K562 (cell line): Measurements from ENCODE around the gene THUMPD1. TPM values are rescaled to one million over a fixed set of nuclear protein-coding genes. Genes with fewer than 3 reads are reported as not detected.
A peak's percentile ranks its signal among the peaks of the same experiment; 100 is the strongest.
"Not testable (repeated sequence)": the region's sequence is repeated elsewhere in the genome, so short reads cannot be mapped to it uniquely, and the experiment has no call there.

ENCODE experiments used
- ATAC-seq: fragments of 200-7000 bp; cut with Tn5 transposase; 3 replicates; pipeline ENCODE4 v1.9.1; 2020; ENCODE audit warnings: moderate library complexity
- BruUV-seq: library from RNA; stranded (reverse); fragments of 400-500 nt; replicated peaks from 2 replicates; lab custom pipeline; 2021; lab: Mats Ljungman, UMichigan
- CTCF ChIA-PET: fragments of 300-600 bp; formaldehyde crosslinking; extraction: SDS; loops from one replicate; lab custom pipeline; 2021; ENCODE audit warnings: low intra/inter-chr PET ratio; lab: Yijun Ruan, JAX
- POLR2A ChIA-PET: fragments of 300-600, 350-650 bp; sonication (Branson Sonifier 250); formaldehyde crosslinking; extraction: SDS; loops from one replicate; lab custom pipeline; 2021; ENCODE audit warnings: antibody characterized with exemption, inconsistent platforms; lab: Yijun Ruan, JAX
- DNase-seq, 4 experiments: peaks; one replicate each; pipeline versions ENCODE4 v3.0.0 to v3.0.0-alpha.2; 2011 to 2018; ENCODE audit warnings: low spot score in 3 of 4, mixed read lengths in 3 of 4; ENCODE audit errors: extremely low read depth in 1 of 4
- FAIRE-seq: peaks from 2 replicates; lab custom pipeline; 2011; peaks lifted over from hg19 to GRCh38; lab: Jason Lieb, UNC
- H2AFZ ChIP-seq: 2 replicates; pipeline ENCODE4 v1.6.0; 2011; ENCODE audit warnings: low read depth, low read length, control low read depth, inconsistent platforms
- H3K27ac ChIP-seq: fragments of 200-600 bp; 3 replicates; pipeline ENCODE4 v1.8.0; 2011; ENCODE audit warnings: low read depth, mild to moderate bottlenecking, control low read depth, inconsistent platforms, low read length, moderate library complexity, mixed read lengths; ENCODE audit errors: extremely low read depth
- H3K27me3 ChIP-seq, 2 experiments: fragments of 300-600 bp in 1 of 2; 2 replicates in 1 of 2; 3 replicates in 1 of 2; pipeline versions ENCODE4 v1.6.0 to v1.8.0; 2011; ENCODE audit warnings: inconsistent platforms in 2 of 2, low read length in 2 of 2, mild to moderate bottlenecking in 1 of 2, mixed read lengths in 1 of 2, moderate library complexity in 1 of 2; ENCODE audit not compliant: control insufficient read depth in 2 of 2, insufficient read depth in 2 of 2
- H3K36me3 ChIP-seq: fragments of 300-600 bp; 3 replicates; pipeline ENCODE4 v1.8.0; 2011; ENCODE audit warnings: mild to moderate bottlenecking, low read length, inconsistent platforms; ENCODE audit not compliant: control insufficient read depth, insufficient read depth
- H3K4me1 ChIP-seq, 2 experiments: fragments of 200-600 bp in 1 of 2; replicated peaks in 1 of 2; 2 replicates in 1 of 2; 3 replicates in 1 of 2; pipeline versions ENCODE4 v1.5.1 to v1.8.0; 2011; ENCODE audit warnings: inconsistent platforms in 2 of 2, low read length in 2 of 2, mild to moderate bottlenecking in 1 of 2, mixed read lengths in 1 of 2, moderate library complexity in 1 of 2; ENCODE audit not compliant: control insufficient read depth in 2 of 2, insufficient read depth in 2 of 2
- H3K4me2 ChIP-seq: 2 replicates; pipeline ENCODE4 v1.6.1; 2011; ENCODE audit warnings: low read length, control low read depth, inconsistent platforms, mixed read lengths; ENCODE audit not compliant: insufficient read depth
- H3K4me3 ChIP-seq: fragments of 200-600 bp; sonication (generic), shearing (Covaris generic); 2 replicates; pipeline ENCODE4 v1.5.1; 2016; ENCODE audit warnings: control low read depth, inconsistent platforms
- H3K79me2 ChIP-seq: fragments of 200-600 bp; 3 replicates; pipeline ENCODE4 v1.8.0; 2011; ENCODE audit warnings: low read length, inconsistent platforms; ENCODE audit not compliant: control insufficient read depth, insufficient read depth
- H3K9ac ChIP-seq, 2 experiments: 2 replicates each; pipeline versions ENCODE4 v1.6.0 to v1.6.1; 2011; ENCODE audit warnings: low read depth in 2 of 2, low read length in 2 of 2, control low read depth in 1 of 2, inconsistent platforms in 1 of 2, mild to moderate bottlenecking in 1 of 2, mixed read lengths in 1 of 2; ENCODE audit not compliant: insufficient read depth in 1 of 2
- H3K9me1 ChIP-seq: one replicate; pipeline ENCODE4 v1.6.0; 2011; ENCODE audit warnings: inconsistent platforms, mild to moderate bottlenecking, low read length, moderate library complexity; ENCODE audit not compliant: control insufficient read depth, insufficient read depth
- H3K9me3 ChIP-seq: replicated peaks from 2 replicates; pipeline ENCODE4 v1.5.1; 2011; ENCODE audit warnings: low read depth, low read length, inconsistent platforms; ENCODE audit not compliant: control insufficient read depth, insufficient read depth
- H4K20me1 ChIP-seq: replicated peaks from 2 replicates; pipeline ENCODE4 v1.6.1; 2011; ENCODE audit warnings: low read length, inconsistent platforms, mixed read lengths; ENCODE audit not compliant: control insufficient read depth, insufficient read depth
- BCOR ChIP-seq: fragments of 450-650 bp; IDR thresholded peaks from 2 replicates; pipeline ENCODE4 v1.6.1; 2016
- C11orf30 ChIP-seq: fragments of 450-650 bp; IDR thresholded peaks from 2 replicates; pipeline ENCODE4 v1.6.1; 2016; ENCODE audit warnings: low read depth, mild to moderate bottlenecking
- KDM1A ChIP-seq, 2 experiments: fragments of 450-650 bp; IDR thresholded peaks; 2 replicates each; pipeline ENCODE4 v1.6.1; 2016; ENCODE audit warnings: mild to moderate bottlenecking in 2 of 2
- SMARCA4 ChIP-seq: fragments of 450-650 bp; IDR thresholded peaks from 2 replicates; pipeline ENCODE4 v1.6.1; 2016
- SMARCA5 ChIP-seq: fragments of 450-650 bp; IDR thresholded peaks from 2 replicates; pipeline ENCODE4 v1.6.1; 2016
- ZNF146 ChIP-seq: IDR thresholded peaks from one replicate; pipeline ENCODE4 v1.6.1; 2018; ENCODE audit warnings: missing compliant biosample characterization; ENCODE audit not compliant: unreplicated experiment
- ZNF316 ChIP-seq: fragments of 450-650 bp; IDR thresholded peaks from 2 replicates; pipeline ENCODE4 v1.6.1; 2016
- WGBS: fragments of 100-300 bp; shearing (Covaris generic); methylation state at CpG from one replicate; pipeline ENCODE4 v1.1.6; 2016; ENCODE audit warnings: low coverage, mixed read lengths; ENCODE audit not compliant: insufficient coverage; ENCODE audit errors: missing lambda C conversion rate; 5-methylcytosine and 5-hydroxymethylcytosine counted together
- in situ Hi-C: fragments of 300-500 bp; cut with MboI; formaldehyde crosslinking; loops from 4 replicates; pipeline ENCODE4 v1.15.0; 2018; ENCODE audit warnings: inconsistent platforms, mixed read lengths
- intact Hi-C: fragments of 100-400 bp; cut with micrococcal nuclease; formaldehyde crosslinking; loops from 2 replicates; pipeline ENCODE4 v1.14.2; 2022
- polyA plus RNA-seq, 8 experiments: library from polyadenylated mRNA; depleted of rRNA in 4 of 8; stranded (reverse) in 5 of 8; unstranded in 3 of 8; fragments of >200 nt; fragmentation: Nextera tagmentation in 2 of 8; fragmentation: Illumina TruSeq in 1 of 8; extraction: Ambion mirVana in 2 of 8; extraction: Trizol in 1 of 8; gene quantifications; 2 replicates each; pipeline versions ENCODE4 v1.2.1 to v1.2.3, GENCODE V29; 2011 to 2014; ENCODE audit warnings: inconsistent platforms in 1 of 8, missing spikeins in 1 of 8
- total RNA-seq, 7 experiments: library from RNA; depleted of rRNA in 6 of 7; stranded (reverse); fragments of >200 nt in 6 of 7; fragmentation: Illumina TruSeq in 2 of 7; extraction: Trizol in 2 of 7; gene quantifications; 2 replicates each; pipeline versions ENCODE4 v1.2.1 to v1.2.3, GENCODE V29; 2011 to 2021; ENCODE audit warnings: low replicate concordance in 1 of 7
- TF ChIP-seq, protein P1 (sequence below): IDR thresholded peaks from 2 replicates; pipeline ENCODE4 v1.6.1; 2014; ENCODE audit warnings: antibody characterized with exemption

Gene THUMPD1
- total and polyA plus RNA-seq, 9 of the 15 experiments (the other 6 are each of a cell fraction or from before 2014, with no cell fraction given): 37.8 to 101 (median 56.8) TPM

DNA sequence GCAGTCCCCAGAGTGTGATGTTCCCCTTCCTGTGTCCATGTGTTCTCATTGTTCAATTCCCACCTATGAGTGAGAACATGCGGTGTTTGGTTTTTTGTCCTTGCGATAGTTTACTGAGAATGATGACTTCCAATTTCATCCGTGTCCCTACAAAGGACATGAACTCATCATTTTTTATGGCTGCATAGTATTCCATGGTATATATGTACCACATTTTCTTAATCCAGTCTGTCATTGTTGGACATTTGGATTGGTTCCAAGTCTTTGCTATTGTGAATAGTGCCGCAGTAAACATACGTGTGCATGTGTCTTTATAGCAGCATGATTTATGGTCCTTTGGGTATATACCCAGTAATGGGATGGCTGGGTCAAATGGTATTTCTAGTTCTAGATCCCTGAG, 14.2 kb upstream of the THUMPD1 start:
- H2AFZ ChIP-seq, H3K9me1 ChIP-seq, intact Hi-C loops, DNase-seq, H4K20me1 ChIP-seq, BruUV-seq, H3K36me3 ChIP-seq, ATAC-seq, FAIRE-seq, POLR2A ChIA-PET, in situ Hi-C loops, H3K4me2 ChIP-seq, H3K27me3 ChIP-seq, H3K27ac ChIP-seq, CTCF ChIA-PET, H3K4me3 ChIP-seq, H3K79me2 ChIP-seq, H3K9me3 ChIP-seq, H3K9ac ChIP-seq: not testable (repeated sequence)
- H3K4me1 ChIP-seq: peaks cover 2 to 20% of the 10 kb centered on the region in 2 experiments; a peak in 4 of 5 replicates
- WGBS: no CpG with 5 or more reads among the region's 5 CpGs
- peak in 1 of 2 experiments; percentile 45; a peak in 1 of 4 replicates for TF ChIP-seq KDM1A (IDR thresholded peaks at IDR 0.05)
- TF ChIP-seq SMARCA5: 0 out of 2 replicates have a peak, but pooled peaks have one; percentile 21
- TF ChIP-seq ZNF146: peak; percentile 19
- TF ChIP-seq BCOR: peak; percentile 77

- Histone ChIP-seq H3K79me2 (no peaks in the 10 kb centered on the region), H3K4me1 (peaks cover 2 to 18% of the 10 kb centered on the region in 2 experiments; a peak in 3 of 5 replicates), H3K4me3 (no peak overlapping the region), H3K9me3 (peaks cover 7% of the 10 kb centered on the region), H3K27me3 (no peaks in the 10 kb centered on the region), H3K36me3 (no peaks in the 10 kb centered on the region), H3K9ac (no peak overlapping the region), H2AFZ (no peak overlapping the region), H4K20me1 (no peaks in the 10 kb centered on the region), H3K4me2 (no peak overlapping the region), H3K9me1 (no peaks in the 10 kb centered on the region), H3K27ac (no peak overlapping the region)
- CTCF ChIA-PET: no interaction called here
- POLR2A ChIA-PET: interaction anchor here (0.6 to 1.6 kb wide), 4 partner anchors 9 to 22 kb away, joined by 3 to 18 read pairs (median 5); partner anchors contain the start of genes ACSM3 and THUMPD1
- TF ChIP-seq C11orf30 (peak; percentile 65; the same call in 1 of the 2 replicates), ZNF316 (peak; percentile 79), SMARCA4 (no peak)
- TF ChIP-seq, protein P1, sequence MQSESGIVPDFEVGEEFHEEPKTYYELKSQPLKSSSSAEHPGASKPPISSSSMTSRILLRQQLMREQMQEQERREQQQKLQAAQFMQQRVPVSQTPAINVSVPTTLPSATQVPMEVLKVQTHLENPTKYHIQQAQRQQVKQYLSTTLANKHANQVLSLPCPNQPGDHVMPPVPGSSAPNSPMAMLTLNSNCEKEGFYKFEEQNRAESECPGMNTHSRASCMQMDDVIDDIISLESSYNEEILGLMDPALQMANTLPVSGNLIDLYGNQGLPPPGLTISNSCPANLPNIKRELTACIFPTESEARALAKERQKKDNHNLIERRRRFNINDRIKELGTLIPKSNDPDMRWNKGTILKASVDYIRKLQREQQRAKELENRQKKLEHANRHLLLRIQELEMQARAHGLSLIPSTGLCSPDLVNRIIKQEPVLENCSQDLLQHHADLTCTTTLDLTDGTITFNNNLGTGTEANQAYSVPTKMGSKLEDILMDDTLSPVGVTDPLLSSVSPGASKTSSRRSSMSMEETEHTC: no peak
- DNase-seq (no peak), ATAC-seq (no peak), FAIRE-seq (no peak)
- 22% methylated on average over 1 of the region's 1 CpG for WGBS
- in situ Hi-C loops (no loop called here), intact Hi-C loops (no loop called here)
- no TSS peak for BruUV-seq
These were observed 13.6 kb upstream of the THUMPD1 start for GRCh38 chr16:20755238-20755637.
